Peyer's patch (tissue), 4 donors: Measurements from ENCODE around the gene ADAMTS14.

ENCODE experiments used
- POLR2A ChIP-seq, 2 donors: fragments of 450-650 bp; IDR thresholded peaks; one replicate each; pipeline ENCODE4 v1.5.1; 2017; ENCODE audit warnings: antibody characterized with exemption in 2 of 2, mild to moderate bottlenecking in 2 of 2, moderate library complexity in 2 of 2
- TF ChIP-seq, protein P1 (sequence below), 6 experiments: fragments of 450-650 bp in 4 of 6; fragments of 200-600 bp in 2 of 6; sonication (generic) in 1 of 6; IDR thresholded peaks; one replicate each; pipeline ENCODE4 v1.5.1; 2017 to 2019; ENCODE audit warnings: antibody characterized with exemption in 6 of 6, mild to moderate bottlenecking in 3 of 6, moderate library complexity in 1 of 6

GRCh38 chr10:70674560-70675495, 2.5 kb downstream of the ADAMTS14 start:
- TF ChIP-seq POLR2A (IDR thresholded peaks at IDR 0.05) = no peak
- TF ChIP-seq, protein P1, sequence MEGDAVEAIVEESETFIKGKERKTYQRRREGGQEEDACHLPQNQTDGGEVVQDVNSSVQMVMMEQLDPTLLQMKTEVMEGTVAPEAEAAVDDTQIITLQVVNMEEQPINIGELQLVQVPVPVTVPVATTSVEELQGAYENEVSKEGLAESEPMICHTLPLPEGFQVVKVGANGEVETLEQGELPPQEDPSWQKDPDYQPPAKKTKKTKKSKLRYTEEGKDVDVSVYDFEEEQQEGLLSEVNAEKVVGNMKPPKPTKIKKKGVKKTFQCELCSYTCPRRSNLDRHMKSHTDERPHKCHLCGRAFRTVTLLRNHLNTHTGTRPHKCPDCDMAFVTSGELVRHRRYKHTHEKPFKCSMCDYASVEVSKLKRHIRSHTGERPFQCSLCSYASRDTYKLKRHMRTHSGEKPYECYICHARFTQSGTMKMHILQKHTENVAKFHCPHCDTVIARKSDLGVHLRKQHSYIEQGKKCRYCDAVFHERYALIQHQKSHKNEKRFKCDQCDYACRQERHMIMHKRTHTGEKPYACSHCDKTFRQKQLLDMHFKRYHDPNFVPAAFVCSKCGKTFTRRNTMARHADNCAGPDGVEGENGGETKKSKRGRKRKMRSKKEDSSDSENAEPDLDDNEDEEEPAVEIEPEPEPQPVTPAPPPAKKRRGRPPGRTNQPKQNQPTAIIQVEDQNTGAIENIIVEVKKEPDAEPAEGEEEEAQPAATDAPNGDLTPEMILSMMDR (IDR thresholded peaks at IDR 0.05) = no peak
